Keratinocyte (primary cell): ENCODE measurements around the gene ERMAP. TPM values are rescaled to one million over a fixed set of nuclear protein-coding genes. Genes with fewer than 3 reads are reported as not detected.

Experiments used
- DNase-seq: peaks from one replicate; pipeline ENCODE4 v3.0.0-alpha.2; 2011; ENCODE audit warnings: low read depth, missing footprints, low spot score
- FAIRE-seq: peaks from 2 replicates; lab custom pipeline; 2011; peaks lifted over from hg19 to GRCh38; lab: Jason Lieb, UNC
- H2AFZ ChIP-seq: 2 replicates; pipeline ENCODE4 v1.6.0; 2012; ENCODE audit warnings: low read length, control low read depth, inconsistent platforms; ENCODE audit not compliant: control insufficient read depth
- H3K27ac ChIP-seq: 2 replicates; pipeline ENCODE4 v1.5.1; 2011; ENCODE audit warnings: low read length; ENCODE audit not compliant: control insufficient read depth, insufficient read depth
- H3K27me3 ChIP-seq: 3 replicates; pipeline ENCODE4 v1.6.0; 2011; ENCODE audit warnings: low read length; ENCODE audit not compliant: control insufficient read depth, insufficient read depth; ENCODE audit errors: extremely low read depth
- H3K36me3 ChIP-seq, 2 experiments: 2 replicates in 1 of 2; 3 replicates in 1 of 2; pipeline ENCODE4 v1.5.1; 2011; ENCODE audit warnings: low read length in 2 of 2, mild to moderate bottlenecking in 1 of 2; ENCODE audit not compliant: control insufficient read depth in 2 of 2, insufficient read depth in 2 of 2; ENCODE audit errors: extremely low read depth in 1 of 2
- H3K4me1 ChIP-seq: 3 replicates; pipeline ENCODE4 v1.5.1; 2011; ENCODE audit warnings: low read length; ENCODE audit not compliant: control insufficient read depth, insufficient read depth; ENCODE audit errors: extremely low read depth
- H3K4me2 ChIP-seq: 3 replicates; pipeline ENCODE4 v1.6.0; 2011; ENCODE audit warnings: low read depth, low read length; ENCODE audit not compliant: control insufficient read depth, insufficient read depth; ENCODE audit errors: extremely low read depth
- H3K4me3 ChIP-seq, 3 experiments: fragments of 200-600 bp in 1 of 3; sonication (generic) in 1 of 3; 2 replicates in 2 of 3; 3 replicates in 1 of 3; pipeline ENCODE4 v1.5.1; 2011 to 2016; ENCODE audit warnings: low read length in 3 of 3, mild to moderate bottlenecking in 3 of 3, control low read depth in 2 of 3, inconsistent platforms in 1 of 3, low read depth in 1 of 3, mixed read lengths in 1 of 3, mixed run types in 1 of 3, moderate library complexity in 1 of 3; ENCODE audit not compliant: control insufficient read depth in 2 of 3, insufficient read depth in 2 of 3; ENCODE audit errors: extremely low read depth in 1 of 3
- H3K79me2 ChIP-seq: 2 replicates; pipeline ENCODE4 v1.6.0; 2012; ENCODE audit warnings: low read length; ENCODE audit not compliant: control insufficient read depth, insufficient read depth
- H3K9ac ChIP-seq: 3 replicates; pipeline ENCODE4 v1.6.0; 2011; ENCODE audit warnings: low read length; ENCODE audit not compliant: control insufficient read depth, insufficient read depth; ENCODE audit errors: extremely low read depth
- H3K9me1 ChIP-seq: 3 replicates; pipeline ENCODE4 v1.6.0; 2011; ENCODE audit warnings: low read length; ENCODE audit not compliant: control insufficient read depth, insufficient read depth; ENCODE audit errors: extremely low read depth
- H3K9me3 ChIP-seq: 2 replicates; pipeline ENCODE4 v1.5.1; 2012; ENCODE audit warnings: low read depth, low read length; ENCODE audit not compliant: control insufficient read depth
- H4K20me1 ChIP-seq: 3 replicates; pipeline ENCODE4 v1.6.0; 2011; ENCODE audit warnings: low read length; ENCODE audit not compliant: control insufficient read depth, insufficient read depth; ENCODE audit errors: extremely low read depth
- EZH2 ChIP-seq: IDR thresholded peaks from one replicate; pipeline ENCODE4 v1.6.1; 2012; ENCODE audit warnings: inconsistent platforms, mild to moderate bottlenecking, low read length, moderate library complexity
- dilution Hi-C: fragments of 300-500 bp; cut with MboI; formaldehyde crosslinking; loops from one replicate; pipeline ENCODE4 v1.7.0; 2020; ENCODE audit warnings: low sequenced_read_pairs; ENCODE audit not compliant: extremely low pct_ligation_motif_present
- polyA plus RNA-seq, 5 experiments: library from polyadenylated mRNA; depleted of rRNA in 3 of 5; stranded (reverse) in 3 of 5; stranded (forward) in 1 of 5; unstranded in 1 of 5; fragments of >200 nt; gene quantifications; 1 replicate in 1 of 5; 2 replicates in 3 of 5; 3 replicates in 1 of 5; pipeline versions ENCODE4 v1.2.1 to v1.2.3, GENCODE V29; 2011 to 2012; ENCODE audit warnings: missing spikeins in 2 of 5, low read depth in 1 of 5, low replicate concordance in 1 of 5
- TF ChIP-seq, protein P1 (sequence below), 3 experiments: IDR thresholded peaks in 1 of 3; conservative IDR thresholded peaks in 1 of 3; optimal IDR thresholded peaks in 1 of 3; 2 replicates in 2 of 3; 3 replicates in 1 of 3; pipeline versions ENCODE3 to v1.5.1; 2011; ENCODE audit warnings: low read length in 3 of 3, mild to moderate bottlenecking in 3 of 3, moderate library complexity in 2 of 3, control low read depth in 1 of 3, inconsistent platforms in 1 of 3; ENCODE audit not compliant: insufficient read depth in 2 of 3; ENCODE audit errors: extremely low read depth in 1 of 3

ERMAP gene
- polyA plus RNA-seq, 1 donor (not counting 4 experiments of a cell fraction or from before 2014, with no cell fraction given): 5.6 TPM

DNA sequence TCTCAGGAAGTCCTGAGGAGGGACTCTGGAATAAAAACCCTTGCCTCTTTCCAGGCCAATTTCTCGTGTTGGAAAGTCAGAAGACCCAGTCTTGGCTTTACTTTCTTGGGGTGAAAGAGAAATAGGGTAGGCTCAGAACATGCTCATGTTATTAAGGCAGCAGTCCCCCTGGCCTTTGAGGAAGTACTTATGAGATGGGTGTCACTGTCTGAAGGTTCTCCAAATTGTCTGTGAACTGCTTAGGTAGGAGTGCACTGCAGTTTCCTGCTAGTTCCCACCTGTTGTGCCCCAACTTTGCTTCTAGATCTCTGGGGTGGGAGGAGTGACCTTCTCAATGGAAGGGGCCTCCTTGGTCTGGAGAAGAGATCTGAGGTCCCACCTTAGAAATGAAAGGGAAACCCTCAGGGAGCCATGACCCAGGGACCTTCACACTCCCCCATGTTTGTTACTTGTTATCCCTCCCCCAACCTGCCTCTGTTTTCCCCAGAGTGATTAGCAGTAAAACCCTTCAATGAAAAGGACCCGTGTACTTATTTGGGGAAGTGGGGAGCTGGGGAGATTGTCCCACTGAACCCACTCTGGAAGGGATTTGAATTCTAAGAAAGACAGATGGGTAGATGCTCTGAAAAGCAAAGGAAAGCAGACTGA, 35.2 kb downstream of the ERMAP start:
- no peaks in the 10 kb centered on the region for H4K20me1 ChIP-seq
- peaks cover 7 to 9% of the 10 kb centered on the region in 2 experiments for H3K36me3 ChIP-seq
- dilution Hi-C loops: no loop called here
- H3K4me2 ChIP-seq: no peak overlapping the region
- H3K4me1 ChIP-seq: peaks cover 4% of the 10 kb centered on the region
- DNase-seq: no peak
- H3K4me3 ChIP-seq: no peak overlapping the region
- no peak overlapping the region for H3K27ac ChIP-seq
- no peak overlapping the region for H3K9ac ChIP-seq
- no peaks in the 10 kb centered on the region for H3K27me3 ChIP-seq
- TF ChIP-seq, protein P1, sequence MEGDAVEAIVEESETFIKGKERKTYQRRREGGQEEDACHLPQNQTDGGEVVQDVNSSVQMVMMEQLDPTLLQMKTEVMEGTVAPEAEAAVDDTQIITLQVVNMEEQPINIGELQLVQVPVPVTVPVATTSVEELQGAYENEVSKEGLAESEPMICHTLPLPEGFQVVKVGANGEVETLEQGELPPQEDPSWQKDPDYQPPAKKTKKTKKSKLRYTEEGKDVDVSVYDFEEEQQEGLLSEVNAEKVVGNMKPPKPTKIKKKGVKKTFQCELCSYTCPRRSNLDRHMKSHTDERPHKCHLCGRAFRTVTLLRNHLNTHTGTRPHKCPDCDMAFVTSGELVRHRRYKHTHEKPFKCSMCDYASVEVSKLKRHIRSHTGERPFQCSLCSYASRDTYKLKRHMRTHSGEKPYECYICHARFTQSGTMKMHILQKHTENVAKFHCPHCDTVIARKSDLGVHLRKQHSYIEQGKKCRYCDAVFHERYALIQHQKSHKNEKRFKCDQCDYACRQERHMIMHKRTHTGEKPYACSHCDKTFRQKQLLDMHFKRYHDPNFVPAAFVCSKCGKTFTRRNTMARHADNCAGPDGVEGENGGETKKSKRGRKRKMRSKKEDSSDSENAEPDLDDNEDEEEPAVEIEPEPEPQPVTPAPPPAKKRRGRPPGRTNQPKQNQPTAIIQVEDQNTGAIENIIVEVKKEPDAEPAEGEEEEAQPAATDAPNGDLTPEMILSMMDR (optimal IDR thresholded peaks at IDR 0.05 in 1 of 3, IDR thresholded peaks at IDR 0.05 in 1 of 3, conservative IDR thresholded peaks at IDR 0.05 in 1 of 3; ENCODE audit: extremely low read depth in 1 of 3, insufficient read depth in 2 of 3, low read length in 3 of 3): no peak
- TF ChIP-seq EZH2: no peak
- no peak overlapping the region for H2AFZ ChIP-seq
- FAIRE-seq: no peak
- peaks cover 4% of the 10 kb centered on the region for H3K79me2 ChIP-seq
- no peaks in the 10 kb centered on the region for H3K9me1 ChIP-seq
- H3K9me3 ChIP-seq: peaks cover 1% of the 10 kb centered on the region

DNA sequence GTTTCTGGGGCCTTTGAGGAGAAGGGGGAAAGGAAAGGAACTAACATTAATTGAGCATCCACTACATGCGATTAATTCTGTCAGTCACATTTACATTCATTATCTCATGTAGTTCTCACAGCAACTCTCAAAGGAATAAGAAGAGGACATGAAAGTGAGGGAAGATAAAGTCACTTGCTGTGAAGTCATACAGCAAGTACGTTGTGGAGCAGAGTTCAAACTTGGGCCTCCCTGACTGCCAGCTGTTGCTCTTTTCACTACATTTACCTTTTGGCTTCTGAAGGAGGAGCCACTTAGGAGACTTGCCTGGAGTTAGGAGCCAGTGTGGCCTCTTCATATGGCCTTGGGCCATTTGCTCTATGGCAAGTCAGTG, 35.7 kb downstream of the ERMAP start:
- Histone ChIP-seq H3K27me3 (no peaks in the 10 kb centered on the region), H4K20me1 (no peaks in the 10 kb centered on the region), H3K36me3 (peaks cover 7 to 9% of the 10 kb centered on the region in 2 experiments), H3K9me1 (no peaks in the 10 kb centered on the region), H2AFZ (no peak overlapping the region), H3K9ac (no peak overlapping the region), H3K79me2 (no peaks in the 10 kb centered on the region), H3K4me2 (no peak overlapping the region), H3K27ac (no peak overlapping the region), H3K4me1 (no peaks in the 10 kb centered on the region), H3K9me3 (peaks cover 6% of the 10 kb centered on the region), H3K4me3 (no peak overlapping the region)
- DNase-seq (no peak), FAIRE-seq (no peak)
- TF ChIP-seq, protein P1 (optimal IDR thresholded peaks at IDR 0.05 in 1 of 3, IDR thresholded peaks at IDR 0.05 in 1 of 3, conservative IDR thresholded peaks at IDR 0.05 in 1 of 3; ENCODE audit: extremely low read depth in 1 of 3, insufficient read depth in 2 of 3, low read length in 3 of 3): no peak
- dilution Hi-C loops: no loop called here
